HG03565 (cell line): ENCODE data around the gene BAG1.

Source experiments
- ATAC-seq: cut with Tn5 transposase; IDR thresholded peaks from one replicate; pipeline ENCODE4 v1.9.1; 2021; ENCODE audit warnings: mild to moderate bottlenecking, moderate library complexity; ENCODE audit not compliant: unreplicated experiment

BAG1 gene

GRCh38 chr9:33277484-33277883 is 13.0 kb upstream of the BAG1 start:
- no peak for ATAC-seq

DNA sequence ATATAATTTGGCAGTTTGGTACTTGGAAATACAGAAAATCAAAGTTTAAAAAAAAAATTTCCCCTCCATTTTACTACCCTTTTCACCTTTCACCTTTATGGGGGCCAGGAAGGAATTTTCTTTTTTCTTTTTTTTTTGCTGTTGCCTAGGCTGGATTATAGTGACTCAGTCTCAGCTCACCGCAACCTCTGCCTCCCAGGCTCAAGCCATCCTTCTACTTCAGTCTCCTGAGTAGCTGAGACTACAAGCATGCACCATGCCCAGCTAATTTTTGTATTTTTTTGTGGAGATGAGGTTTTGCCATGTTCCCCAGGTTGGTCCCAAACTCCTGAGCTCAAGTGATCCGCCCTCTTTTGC is 9.4 kb upstream of the BAG1 start:
- no peak for ATAC-seq

DNA sequence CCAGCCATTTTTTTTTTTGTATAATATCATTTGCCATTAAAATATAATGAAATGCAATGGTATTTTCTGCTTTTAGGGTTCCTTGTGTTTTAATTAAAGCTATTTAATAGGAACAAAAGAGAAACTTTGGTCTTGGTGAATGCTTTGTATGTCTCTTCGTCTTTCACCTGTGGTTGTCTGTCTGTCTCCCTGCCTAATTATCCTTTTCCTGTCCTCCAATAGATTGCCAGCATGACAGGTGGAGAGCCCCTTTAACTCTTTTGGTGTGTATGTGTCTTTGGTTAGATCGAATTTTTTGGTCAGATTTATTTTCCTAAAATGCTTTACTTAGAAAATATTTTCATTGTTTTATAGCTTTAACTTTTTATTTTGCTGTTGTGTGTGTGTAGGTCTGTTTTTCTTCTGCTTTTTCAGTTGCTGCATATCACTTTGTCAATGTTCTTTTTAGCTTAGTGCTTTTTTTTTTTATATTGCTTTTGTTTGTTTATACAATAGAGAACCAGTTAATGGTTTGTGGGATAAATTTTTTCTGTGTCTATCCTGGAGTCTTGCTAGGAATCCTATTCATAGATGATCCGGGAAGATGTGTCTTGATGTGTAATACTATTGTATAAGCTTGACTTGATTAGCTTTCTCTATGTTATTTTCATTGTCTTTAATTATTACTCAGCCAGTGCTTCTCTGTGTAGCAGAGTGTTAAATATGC is 8.9 kb upstream of the BAG1 start:
- no peak for ATAC-seq

GRCh38 chr9:33272061-33272460 is 7.6 kb upstream of the BAG1 start:
- no peak for ATAC-seq

DNA sequence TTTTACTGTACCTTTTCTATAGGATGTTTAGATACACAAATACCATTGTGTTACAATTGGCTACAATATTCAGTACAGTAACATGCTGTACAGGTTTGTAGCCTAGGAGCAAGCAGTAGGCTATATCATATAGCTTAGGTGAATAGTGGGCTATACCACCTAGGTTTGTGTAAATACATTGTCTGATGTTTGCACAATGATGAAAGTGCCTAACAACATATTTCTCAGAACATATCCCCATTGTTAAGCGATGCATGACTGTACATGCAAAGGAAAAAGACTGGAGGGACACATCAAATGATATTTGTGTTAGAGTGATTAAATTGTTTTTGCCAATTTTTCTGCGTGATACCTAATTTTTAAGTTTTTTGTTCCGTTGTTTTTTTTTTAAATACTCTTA is 5.6 kb upstream of the BAG1 start:
- ATAC-seq = no peak

- ATAC-seq = no peak
Observed at GRCh38 chr9:33267151-33267767, 2.8 kb upstream of the BAG1 start.

DNA sequence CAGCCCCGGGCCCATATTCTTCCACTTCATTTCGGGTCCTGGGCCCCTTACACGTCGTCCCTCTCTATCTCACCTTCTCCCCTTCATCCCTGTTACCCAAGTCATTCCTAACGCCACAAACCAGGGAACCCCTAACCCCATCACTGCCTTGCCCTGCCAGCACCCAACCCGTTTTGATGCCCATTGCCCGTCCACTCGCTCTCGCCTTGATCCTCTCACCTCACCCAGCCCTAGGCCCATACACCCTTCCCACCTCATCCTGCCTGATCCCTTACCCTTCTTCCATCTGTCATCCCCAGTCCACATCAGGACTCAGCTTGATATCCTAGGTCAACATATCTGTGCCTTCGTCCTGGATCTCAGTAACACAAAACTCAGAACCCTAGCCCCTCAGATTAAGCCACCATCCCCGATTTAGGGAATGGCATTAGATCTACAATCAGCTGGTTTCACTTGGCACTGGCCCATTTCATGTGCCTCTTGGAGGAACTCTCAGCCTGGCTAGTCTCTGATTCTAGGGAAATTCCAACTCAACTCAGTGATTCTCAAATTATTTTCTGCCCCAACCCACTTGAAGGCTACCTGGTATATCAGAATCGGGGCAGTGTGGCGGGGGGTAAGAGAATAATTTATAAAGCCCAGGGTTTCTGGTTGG is 830 bp upstream of the BAG1 start:
- ATAC-seq = no peak

DNA sequence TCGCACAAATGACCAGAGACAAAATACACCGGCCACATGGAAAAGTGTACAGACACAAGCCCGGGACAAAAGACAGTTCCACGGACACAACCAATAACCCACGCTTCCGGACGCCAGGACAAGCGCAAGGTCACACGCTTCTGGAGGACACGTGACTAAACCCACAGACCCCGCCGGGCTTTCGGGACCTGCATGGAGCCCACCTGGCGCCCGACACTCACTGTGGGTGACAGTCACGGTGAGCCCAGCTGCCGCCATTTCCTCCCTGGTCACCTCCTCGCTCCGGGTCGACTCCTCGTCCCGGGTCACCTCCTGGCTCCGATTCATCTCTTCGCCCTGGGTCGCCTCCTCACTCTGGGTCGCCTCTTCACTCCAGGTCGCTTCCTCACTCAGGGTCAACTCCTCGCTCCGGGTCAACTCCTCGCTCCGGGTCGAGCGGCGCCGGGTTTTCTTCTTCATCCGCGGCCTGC is 470 bp downstream of the BAG1 start:
- ATAC-seq = peak; percentile 10

- ATAC-seq = no peak
Observed at GRCh38 chr9:33263131-33264002, 1.1 kb downstream of the BAG1 start.

DNA sequence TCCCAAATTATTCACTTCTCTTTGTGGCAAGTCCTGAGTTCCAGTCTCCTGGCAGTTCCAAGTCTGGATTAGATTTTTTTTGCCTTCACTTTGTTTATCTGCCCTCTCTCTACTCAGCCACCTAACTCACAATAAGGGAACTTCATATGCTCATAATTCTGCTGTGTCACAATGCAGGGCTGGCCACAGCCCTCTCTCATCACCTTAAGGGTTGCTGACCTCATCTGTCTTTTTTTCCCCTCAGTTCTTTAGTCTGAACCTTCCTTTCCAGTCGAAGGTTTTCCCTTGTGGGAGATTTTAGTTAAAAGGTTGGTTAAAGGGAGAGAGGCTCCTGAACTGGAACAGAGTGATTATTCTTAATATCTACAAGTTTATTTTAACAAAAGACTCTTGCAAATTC is 4.1 kb downstream of the BAG1 start:
- ATAC-seq = no peak

DNA sequence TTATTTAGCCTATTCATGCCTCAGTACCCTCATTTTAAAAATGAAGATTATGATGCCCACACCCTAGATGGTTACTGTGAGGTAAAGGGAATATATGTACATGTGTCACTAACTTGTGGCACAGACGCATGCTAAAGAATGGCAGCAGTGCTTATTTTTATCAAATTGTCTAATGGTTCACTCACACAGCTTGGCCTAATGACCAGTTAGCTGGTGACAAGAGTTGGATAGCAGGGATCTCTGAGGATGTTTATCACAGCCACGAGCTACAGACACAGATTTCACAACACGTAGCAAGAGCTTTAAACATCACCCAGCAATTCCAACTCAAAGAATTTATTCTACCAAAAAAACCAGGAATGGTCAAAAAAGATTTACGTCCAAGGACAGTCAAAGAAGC is 7.2 kb downstream of the BAG1 start:
- no peak for ATAC-seq

GRCh38 chr9:33256236-33256635 is 8.3 kb downstream of the BAG1 start:
- ATAC-seq = no peak

GRCh38 chr9:33255471-33255870 is 9.0 kb downstream of the BAG1 start:
- no peak for ATAC-seq

GRCh38 chr9:33255014-33255413 is 9.5 kb downstream of the BAG1 start:
- ATAC-seq = no peak

GRCh38 chr9:33254211-33254610 is 10.3 kb downstream of the BAG1 start:
- no peak for ATAC-seq

GRCh38 chr9:33250458-33250995 is 14.0 kb downstream of the BAG1 start:
- no peak for ATAC-seq

DNA sequence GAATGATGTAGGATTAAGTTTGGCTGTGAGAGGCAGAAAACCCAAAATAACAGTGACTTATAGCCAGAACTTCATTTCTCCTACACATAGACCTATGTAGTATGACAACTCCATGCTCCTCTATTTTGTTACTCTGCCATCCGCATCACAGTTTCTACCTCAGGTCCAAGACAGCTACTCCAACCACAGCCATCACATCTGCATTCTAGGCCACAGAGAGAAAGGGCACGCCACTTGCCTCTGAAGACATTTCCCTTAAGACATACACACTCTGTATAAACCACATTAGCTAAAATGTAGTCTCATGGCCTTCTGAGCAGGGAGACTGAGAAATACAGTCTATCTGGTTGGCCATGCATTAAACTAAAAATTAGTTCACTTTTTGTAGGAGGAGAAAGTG is 14.5 kb downstream of the BAG1 start:
- ATAC-seq = no peak

- no peak for ATAC-seq
Observed at GRCh38 chr9:33249087-33249658, 15.3 kb downstream of the BAG1 start.

DNA sequence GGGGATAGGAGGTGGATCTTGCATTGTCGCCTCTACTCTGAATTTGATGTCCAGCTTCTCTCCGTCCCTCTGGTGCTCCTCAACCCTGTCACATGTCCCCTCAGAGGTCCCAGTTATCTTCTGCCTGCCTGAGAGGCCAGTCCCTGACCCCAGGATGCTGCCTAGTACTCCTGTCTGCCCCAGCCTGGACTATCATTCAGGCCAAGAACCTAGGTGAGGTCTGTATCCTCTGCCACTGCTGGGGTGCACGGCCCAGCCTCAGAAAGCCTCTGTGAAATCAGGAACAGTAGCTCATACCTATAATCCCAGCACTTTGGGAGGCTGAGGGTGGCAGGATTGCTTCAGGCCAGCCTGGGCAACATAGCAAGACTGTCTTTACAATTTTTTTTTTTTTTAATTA is 15.9 kb downstream of the BAG1 start:
- no peak for ATAC-seq

- ATAC-seq = no peak
Observed at GRCh38 chr9:33246269-33246860, 18.1 kb downstream of the BAG1 start.
